GM12874 (cell line): ENCODE results near the gene CLCN6.

Experiments
- CTCF ChIP-seq: IDR thresholded peaks from 2 replicates; pipeline ENCODE4 v1.5.1; 2011; ENCODE audit warnings: low read depth, mild to moderate bottlenecking, control low read depth, low read length, moderate library complexity; ENCODE audit not compliant: insufficient read depth

The CLCN6 gene

GRCh38 chr1:11838349-11839272 is 32.6 kb downstream of the CLCN6 start:
- TF ChIP-seq CTCF: peak; percentile 100

DNA sequence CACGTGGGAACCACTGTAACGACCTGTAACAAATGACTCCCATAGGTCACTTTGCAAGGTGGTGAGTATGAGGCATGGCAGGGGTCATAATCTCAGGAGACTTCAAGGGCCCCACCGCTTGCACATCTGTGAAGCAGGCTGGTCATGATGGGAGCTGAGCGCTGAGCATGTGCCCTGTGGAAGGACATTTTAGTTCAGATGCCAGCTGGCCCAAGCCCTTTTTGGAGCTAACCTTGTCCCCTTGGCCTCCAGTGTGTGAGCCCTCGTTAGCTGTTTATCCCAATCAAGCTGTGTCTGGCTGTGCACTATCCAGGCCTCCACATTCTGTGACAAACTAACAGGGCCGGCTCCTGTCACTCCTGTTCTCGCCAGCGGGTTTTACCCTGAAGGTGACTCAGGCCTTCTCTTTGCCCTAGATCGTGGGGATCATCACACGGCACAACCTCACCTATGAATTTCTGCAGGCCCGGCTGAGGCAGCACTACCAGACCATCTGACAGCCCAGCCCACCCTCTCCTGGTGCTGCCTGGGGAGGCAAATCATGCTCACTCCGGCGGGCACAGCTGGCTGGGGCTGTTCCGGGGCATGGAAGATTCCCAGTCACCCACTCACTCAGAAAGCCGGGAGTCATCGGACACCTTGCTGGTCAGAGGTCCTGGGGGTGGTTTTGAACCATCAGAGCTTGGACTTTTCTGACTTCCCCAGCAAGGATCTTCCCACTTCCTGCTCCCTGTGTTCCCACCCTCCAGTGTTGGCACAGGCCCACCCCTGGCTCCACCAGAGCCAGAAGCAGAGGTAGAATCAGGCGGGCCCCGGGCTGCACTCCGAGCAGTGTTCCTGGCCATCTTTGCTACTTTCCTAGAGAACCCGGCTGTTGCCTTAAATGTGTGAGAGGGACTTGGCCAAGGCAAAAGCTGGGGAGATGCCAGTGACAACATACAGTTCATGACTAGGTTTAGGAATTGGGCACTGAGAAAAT is 34.0 kb downstream of the CLCN6 start:
- no peak for TF ChIP-seq CTCF

GRCh38 chr1:11841245-11842153 is 35.5 kb downstream of the CLCN6 start:
- TF ChIP-seq CTCF: no peak

GRCh38 chr1:11842154-11843041 is 36.4 kb downstream of the CLCN6 start:
- no peak for TF ChIP-seq CTCF

DNA sequence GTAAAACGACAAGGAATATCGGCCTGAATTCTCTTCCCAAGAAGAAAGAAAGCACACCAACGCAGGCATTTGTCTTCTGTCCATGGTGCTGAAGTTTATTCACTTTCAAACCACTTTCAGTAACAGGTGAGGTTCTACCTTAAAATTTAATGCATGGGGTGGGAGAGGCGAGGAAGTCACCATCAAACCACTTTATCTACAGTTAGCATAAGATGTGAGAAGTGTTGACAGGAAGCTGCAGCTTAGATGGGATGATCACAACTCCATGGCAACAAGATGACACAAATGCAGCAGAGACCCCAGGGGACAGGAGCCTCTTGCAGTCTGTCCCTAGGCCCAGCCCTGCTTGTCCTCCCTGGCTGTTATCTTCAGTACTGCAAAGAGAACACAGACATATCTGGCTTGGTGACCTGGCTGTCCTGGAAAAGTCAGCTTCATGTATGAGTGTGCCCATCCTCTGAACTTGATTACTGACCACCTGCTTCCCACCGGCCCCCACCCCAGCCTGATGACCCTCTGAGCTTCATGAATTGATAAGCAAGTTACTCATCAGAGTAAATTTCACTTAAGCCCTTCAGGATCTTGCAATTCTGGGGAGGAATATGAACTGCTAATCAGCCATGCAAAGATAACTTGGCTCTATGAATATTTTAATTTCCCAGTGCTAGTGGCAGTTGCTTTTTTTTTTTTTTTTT is 39.8 kb downstream of the CLCN6 start:
- no peak for TF ChIP-seq CTCF
